A549 (cell line): ENCODE data around the gene PRICKLE1. TPM values are rescaled to one million over a fixed set of nuclear protein-coding genes. Genes with fewer than 3 reads are reported as not detected.

Experiments used
- ATAC-seq, 2 experiments: fragments of 200-7000 bp in 1 of 2; fragments of >200 bp in 1 of 2; cut with Nextera tagmentation in 1 of 2; cut with Tn5 transposase in 1 of 2; 3 replicates each; pipeline versions ENCODE4 v1.8.0 to v1.9.1; 2018 to 2020; ENCODE audit warnings: mild to moderate bottlenecking in 1 of 2, moderate library complexity in 1 of 2
- CTCF ChIA-PET: fragments of 300-600 bp; sonication (Branson Sonifier 250); formaldehyde crosslinking; extraction: SDS; loops from one replicate; lab custom pipeline; 2021; ENCODE audit warnings: antibody characterized with exemption, inconsistent platforms; lab: Yijun Ruan, JAX
- POLR2A ChIA-PET: fragments of 350-600 bp; formaldehyde crosslinking; extraction: SDS; loops from one replicate; lab custom pipeline; 2021; ENCODE audit warnings: antibody characterized with exemption, inconsistent platforms; lab: Yijun Ruan, JAX
- DNase-seq, 2 experiments: peaks; one replicate each; pipeline versions ENCODE4 v3.0.0 to v3.0.0-alpha.2; 2011 to 2016; ENCODE audit warnings: low read depth in 1 of 2, low spot score in 1 of 2
- FAIRE-seq: peaks from 2 replicates; lab custom pipeline; 2011; peaks lifted over from hg19 to GRCh38; lab: Jason Lieb, UNC
- H3K27ac ChIP-seq, 2 experiments: fragments of >200 bp; sonication (Bioruptor Twin); formaldehyde crosslinking; 3 replicates each; pipeline ENCODE4 v1.5.1; 2016 to 2017
- H3K4me1 ChIP-seq: fragments of >200 bp; sonication (Bioruptor Twin); formaldehyde crosslinking; 3 replicates; pipeline ENCODE4 v1.6.1; 2016
- H3K4me2 ChIP-seq: fragments of >200 bp; sonication (Bioruptor Twin); formaldehyde crosslinking; 3 replicates; pipeline ENCODE4 v1.6.1; 2016
- H3K4me3 ChIP-seq: fragments of >200 bp; sonication (Bioruptor Twin); formaldehyde crosslinking; 3 replicates; pipeline ENCODE4 v1.5.1; 2016
- H3K9me3 ChIP-seq: fragments of >200 bp; sonication (Bioruptor Twin); formaldehyde crosslinking; 3 replicates; pipeline ENCODE4 v1.6.1; 2016
- CHD2 ChIP-seq: fragments of 150-350 bp; IDR thresholded peaks from 2 replicates; pipeline ENCODE4 v1.6.1; 2014; ENCODE audit warnings: low read length; ENCODE audit not compliant: partially characterized antibody
- CHD4 ChIP-seq: fragments of 200-600 bp; sonication (generic); IDR thresholded peaks from 2 replicates; pipeline ENCODE4 v1.6.1; 2016; ENCODE audit warnings: antibody characterized with exemption, mild to moderate bottlenecking, borderline replicate concordance
- EHF ChIP-seq: fragments of 250-450 bp; sonication (Bioruptor Pico); IDR thresholded peaks from 2 replicates; pipeline ENCODE4 v1.5.0; 2020; ENCODE audit warnings: mild to moderate bottlenecking
- EHMT2 ChIP-seq: fragments of 200-600 bp; sonication (generic); IDR thresholded peaks from 2 replicates; pipeline ENCODE4 v1.6.1; 2016; ENCODE audit warnings: antibody characterized with exemption, low read depth, mild to moderate bottlenecking, moderate library complexity
- ESRRA ChIP-seq: fragments of 150-350 bp; IDR thresholded peaks from 2 replicates; pipeline ENCODE4 v1.6.1; 2014; ENCODE audit warnings: mild to moderate bottlenecking, low read length, borderline replicate concordance
- HDAC2 ChIP-seq: fragments of 200-600 bp; sonication (generic); IDR thresholded peaks from 2 replicates; pipeline ENCODE4 v1.6.1; 2016
- HOXA7 ChIP-seq: fragments of 250-450 bp; sonication (Bioruptor Pico); IDR thresholded peaks from 2 replicates; pipeline ENCODE4 v1.5.0; 2020; ENCODE audit warnings: mild to moderate bottlenecking, moderate library complexity
- HOXB13 ChIP-seq: fragments of 250-450 bp; sonication (Bioruptor Pico); IDR thresholded peaks from 2 replicates; pipeline ENCODE4 v1.5.0; 2020; ENCODE audit warnings: low read depth, mild to moderate bottlenecking, moderate library complexity
- JUN ChIP-seq, 2 experiments: fragments of >200 bp; sonication (Bioruptor Twin); formaldehyde crosslinking; IDR thresholded peaks; 2 replicates in 1 of 2; 3 replicates in 1 of 2; pipeline ENCODE4 v1.6.1; 2016 to 2017
- NFE2L2 ChIP-seq: fragments of 150-350 bp; conservative IDR thresholded peaks from 2 replicates; pipeline ENCODE4 v1.6.1; 2014; ENCODE audit warnings: low read length
- NPAS2 ChIP-seq: fragments of 250-450 bp; sonication (Bioruptor Pico); IDR thresholded peaks from 2 replicates; pipeline ENCODE4 v1.8.0; 2022; ENCODE audit warnings: mild to moderate bottlenecking, moderate library complexity, borderline replicate concordance
- RARB ChIP-seq: fragments of 250-450 bp; sonication (Bioruptor Pico); IDR thresholded peaks from 2 replicates; pipeline ENCODE4 v1.8.0; 2021; ENCODE audit warnings: mild to moderate bottlenecking, moderate library complexity
- RFX5 ChIP-seq: fragments of 450-650 bp; IDR thresholded peaks from 2 replicates; pipeline ENCODE4 v1.7.1; 2014; ENCODE audit warnings: antibody characterized with exemption, mild to moderate bottlenecking, moderate library complexity
- SMC3 ChIP-seq: fragments of >200 bp; sonication (Bioruptor Twin); formaldehyde crosslinking; IDR thresholded peaks from 3 replicates; pipeline ENCODE4 v1.6.1; 2018; ENCODE audit warnings: inconsistent platforms
- SREBF2 ChIP-seq: fragments of 450-650 bp; IDR thresholded peaks from 2 replicates; pipeline ENCODE4 v1.6.1; 2014; ENCODE audit warnings: mild to moderate bottlenecking, moderate library complexity
- TP53 ChIP-seq: fragments of 250-450 bp; sonication (Bioruptor Pico); IDR thresholded peaks from 2 replicates; pipeline ENCODE4 v1.5.0; 2021; ENCODE audit warnings: mild to moderate bottlenecking, moderate library complexity
- ZSCAN20 ChIP-seq: fragments of 250-450 bp; sonication (Bioruptor Pico); IDR thresholded peaks from 2 replicates; pipeline ENCODE4 v1.8.0; 2022; ENCODE audit warnings: mild to moderate bottlenecking, moderate library complexity
- WGBS: methylation state at CpG from one replicate; pipeline ENCODE4 v1.1.6; 2017; ENCODE audit errors: missing lambda C conversion rate; 5-methylcytosine and 5-hydroxymethylcytosine counted together
- polyA plus RNA-seq, 4 experiments: library from polyadenylated mRNA; depleted of rRNA in 3 of 4; stranded (reverse); fragments of >200 nt; fragmentation: RNase III in 1 of 4; extraction: RNeasy Plus Mini Kit Qiagen cat#74134 plus additional on column Dnase treatment in 1 of 4; gene quantifications; 2 replicates in 3 of 4; 3 replicates in 1 of 4; pipeline ENCODE4 v1.2.3, GENCODE V29; 2011 to 2017
- TF ChIP-seq, protein P1 (sequence below): fragments of 150-350 bp; IDR thresholded peaks from 2 replicates; pipeline ENCODE4 v1.6.1; 2014; ENCODE audit warnings: low read depth, mild to moderate bottlenecking, low read length
- TF ChIP-seq, protein P2 (sequence below): IDR thresholded peaks from 2 replicates; pipeline ENCODE4 v1.6.1; 2012
- TF ChIP-seq, protein P3 (sequence below): fragments of >200 bp; sonication (Bioruptor Twin); formaldehyde crosslinking; IDR thresholded peaks from 3 replicates; pipeline ENCODE4 v1.5.1; 2016
- TF ChIP-seq, protein P4 (sequence below): fragments of 250-450 bp; sonication (Bioruptor Pico); IDR thresholded peaks from 2 replicates; pipeline ENCODE4 v1.5.0; 2020; ENCODE audit warnings: low read depth, mild to moderate bottlenecking, moderate library complexity

The PRICKLE1 gene
- polyA plus RNA-seq, 2 of the 4 experiments (the other 2 are of a cell fraction): 1.5 to 1.8 TPM

DNA sequence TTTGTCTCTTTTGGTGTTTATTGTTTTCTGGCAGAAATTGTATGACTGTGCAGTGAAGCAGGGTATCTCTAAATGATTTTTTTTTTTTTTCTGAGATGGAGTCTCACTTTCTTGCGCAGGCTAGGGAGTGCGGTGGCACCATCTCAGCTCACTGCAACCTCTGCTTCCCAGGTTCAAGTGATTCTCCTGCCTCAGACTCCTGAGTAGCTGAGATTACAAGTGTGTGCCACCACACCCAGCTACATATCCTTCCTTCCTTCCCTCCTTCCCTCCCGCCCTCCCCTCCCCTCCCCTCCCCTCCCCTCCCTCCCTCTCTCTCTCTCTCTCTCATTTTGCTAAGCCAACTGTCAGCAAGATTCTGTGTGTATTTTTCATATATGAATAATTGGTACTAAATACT lies 169.2 kb downstream of the PRICKLE1 start:
- 95% methylated on average over 2 of the region's 3 CpGs for WGBS
- H3K4me3 ChIP-seq: no peak overlapping the region
- DNase-seq (no peak), FAIRE-seq (no peak), ATAC-seq (no peak; a peak in 1 of 6 replicates)
- no peak for TF ChIP-seq TP53
- TF ChIP-seq CHD2: no peak
- no peak for TF ChIP-seq NPAS2 (CRISPR knock-in tag)
- no peak for TF ChIP-seq SREBF2
- TF ChIP-seq, protein P1, sequence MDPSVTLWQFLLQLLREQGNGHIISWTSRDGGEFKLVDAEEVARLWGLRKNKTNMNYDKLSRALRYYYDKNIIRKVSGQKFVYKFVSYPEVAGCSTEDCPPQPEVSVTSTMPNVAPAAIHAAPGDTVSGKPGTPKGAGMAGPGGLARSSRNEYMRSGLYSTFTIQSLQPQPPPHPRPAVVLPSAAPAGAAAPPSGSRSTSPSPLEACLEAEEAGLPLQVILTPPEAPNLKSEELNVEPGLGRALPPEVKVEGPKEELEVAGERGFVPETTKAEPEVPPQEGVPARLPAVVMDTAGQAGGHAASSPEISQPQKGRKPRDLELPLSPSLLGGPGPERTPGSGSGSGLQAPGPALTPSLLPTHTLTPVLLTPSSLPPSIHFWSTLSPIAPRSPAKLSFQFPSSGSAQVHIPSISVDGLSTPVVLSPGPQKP: no peak
- TF ChIP-seq CHD4: no peak
- TF ChIP-seq HOXA7: no peak
- TF ChIP-seq, protein P2, sequence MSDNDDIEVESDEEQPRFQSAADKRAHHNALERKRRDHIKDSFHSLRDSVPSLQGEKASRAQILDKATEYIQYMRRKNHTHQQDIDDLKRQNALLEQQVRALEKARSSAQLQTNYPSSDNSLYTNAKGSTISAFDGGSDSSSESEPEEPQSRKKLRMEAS: no peak
- TF ChIP-seq, protein P3, sequence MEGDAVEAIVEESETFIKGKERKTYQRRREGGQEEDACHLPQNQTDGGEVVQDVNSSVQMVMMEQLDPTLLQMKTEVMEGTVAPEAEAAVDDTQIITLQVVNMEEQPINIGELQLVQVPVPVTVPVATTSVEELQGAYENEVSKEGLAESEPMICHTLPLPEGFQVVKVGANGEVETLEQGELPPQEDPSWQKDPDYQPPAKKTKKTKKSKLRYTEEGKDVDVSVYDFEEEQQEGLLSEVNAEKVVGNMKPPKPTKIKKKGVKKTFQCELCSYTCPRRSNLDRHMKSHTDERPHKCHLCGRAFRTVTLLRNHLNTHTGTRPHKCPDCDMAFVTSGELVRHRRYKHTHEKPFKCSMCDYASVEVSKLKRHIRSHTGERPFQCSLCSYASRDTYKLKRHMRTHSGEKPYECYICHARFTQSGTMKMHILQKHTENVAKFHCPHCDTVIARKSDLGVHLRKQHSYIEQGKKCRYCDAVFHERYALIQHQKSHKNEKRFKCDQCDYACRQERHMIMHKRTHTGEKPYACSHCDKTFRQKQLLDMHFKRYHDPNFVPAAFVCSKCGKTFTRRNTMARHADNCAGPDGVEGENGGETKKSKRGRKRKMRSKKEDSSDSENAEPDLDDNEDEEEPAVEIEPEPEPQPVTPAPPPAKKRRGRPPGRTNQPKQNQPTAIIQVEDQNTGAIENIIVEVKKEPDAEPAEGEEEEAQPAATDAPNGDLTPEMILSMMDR: no peak
- TF ChIP-seq NFE2L2: no peak
- TF ChIP-seq, protein P4, sequence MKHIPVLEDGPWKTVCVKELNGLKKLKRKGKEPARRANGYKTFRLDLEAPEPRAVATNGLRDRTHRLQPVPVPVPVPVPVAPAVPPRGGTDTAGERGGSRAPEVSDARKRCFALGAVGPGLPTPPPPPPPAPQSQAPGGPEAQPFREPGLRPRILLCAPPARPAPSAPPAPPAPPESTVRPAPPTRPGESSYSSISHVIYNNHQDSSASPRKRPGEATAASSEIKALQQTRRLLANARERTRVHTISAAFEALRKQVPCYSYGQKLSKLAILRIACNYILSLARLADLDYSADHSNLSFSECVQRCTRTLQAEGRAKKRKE (CRISPR knock-in tag): no peak
- TF ChIP-seq EHF (CRISPR knock-in tag): no peak
- TF ChIP-seq JUN (IDR thresholded peaks at IDR 0.05): no peak
- no peak for TF ChIP-seq ESRRA
- no peak for TF ChIP-seq HOXB13 (CRISPR knock-in tag)
- H3K4me2 ChIP-seq: no peak overlapping the region
- ChIA-PET CTCF (no interaction called here), POLR2A (no interaction called here)
- no peaks in the 10 kb centered on the region for H3K9me3 ChIP-seq
- no peak overlapping the region for H3K27ac ChIP-seq
- peaks cover 14% of the 10 kb centered on the region for H3K4me1 ChIP-seq

DNA sequence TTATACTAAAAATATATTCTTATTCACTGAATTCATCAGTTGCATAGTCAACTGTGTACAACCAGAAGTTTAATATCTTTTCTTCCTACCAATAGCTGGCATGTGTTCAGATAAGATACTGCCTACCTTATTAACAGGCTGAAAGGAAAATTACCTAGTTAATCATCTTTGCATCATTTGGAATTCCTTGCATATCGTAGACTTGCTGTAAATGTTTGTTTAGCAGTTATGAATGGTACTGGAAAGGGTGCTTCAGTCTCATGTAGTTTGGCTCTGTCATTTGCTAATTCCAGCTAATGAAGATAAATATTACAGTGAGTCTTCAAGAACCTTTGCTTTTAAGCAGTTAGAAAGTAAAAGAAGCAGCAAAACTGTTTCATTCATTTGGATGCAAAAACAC lies 179.2 kb downstream of the PRICKLE1 start:
- POLR2A ChIA-PET: no interaction called here
- FAIRE-seq: peak; percentile 70
- ATAC-seq: no peak
- DNase-seq: no peak
- no peak overlapping the region for H3K4me3 ChIP-seq
- peak overlapping the region; percentile 34 for H3K4me2 ChIP-seq
- H3K27ac ChIP-seq: 0 out of 6 replicates have a peak overlapping the region, but pooled peaks of 1 of the 2 experiments have one; percentile 23
- no peaks in the 10 kb centered on the region for H3K9me3 ChIP-seq
- TF ChIP-seq ZSCAN20 (CRISPR knock-in tag): no peak
- TF ChIP-seq HDAC2: no peak
- no peak for TF ChIP-seq RFX5
- no peak for TF ChIP-seq RARB (CRISPR knock-in tag)
- TF ChIP-seq NFE2L2: no peak
- TF ChIP-seq NPAS2 (CRISPR knock-in tag): no peak
- no peak for TF ChIP-seq JUN (IDR thresholded peaks at IDR 0.05)
- no peak for TF ChIP-seq SMC3
- TF ChIP-seq, protein P2: no peak
- TF ChIP-seq EHMT2: no peak
- H3K4me1 ChIP-seq: peaks cover 11% of the 10 kb centered on the region; the same call in 2 of the 3 replicates
- 21% methylated on average over 1 of the region's 1 CpG for WGBS
- CTCF ChIA-PET: interaction anchor here (0.6 kb wide), 1 partner anchor 67 kb away, joined by 3 read pairs; no protein-coding TSS in a partner anchor
